HepG2 (cell line): ENCODE results near the gene NCOA1. TPM values are rescaled to one million over a fixed set of nuclear protein-coding genes. Genes with fewer than 3 reads are reported as not detected.

Experiments
- ATAC-seq: fragments of 200-7000 bp; cut with Tn5 transposase; 3 replicates; pipeline ENCODE4 v1.9.1; 2020; ENCODE audit warnings: mild to moderate bottlenecking, moderate library complexity
- BruUV-seq: library from RNA; stranded (reverse); fragments of 400-500 nt; replicated peaks from 2 replicates; lab custom pipeline; 2021; lab: Mats Ljungman, UMichigan
- CTCF ChIA-PET: fragments of 300-600 bp; formaldehyde crosslinking; extraction: SDS; loops from one replicate; lab custom pipeline; 2021; ENCODE audit warnings: low total read pairs, inconsistent platforms, low intra/inter-chr PET ratio; lab: Yijun Ruan, JAX
- POLR2A ChIA-PET: fragments of 350-600 bp; sonication (Branson Sonifier 250); formaldehyde crosslinking; loops from one replicate; lab custom pipeline; 2020; ENCODE audit warnings: antibody characterized with exemption, inconsistent platforms; lab: Yijun Ruan, JAX
- DNase-seq: peaks from one replicate; pipeline ENCODE4 v3.0.0-alpha.2; 2015; ENCODE audit warnings: low spot score
- FAIRE-seq: peaks from 3 replicates; lab custom pipeline; 2011; peaks lifted over from hg19 to GRCh38; lab: Jason Lieb, UNC
- H2AFZ ChIP-seq: one replicate; pipeline ENCODE4 v1.6.1; 2011; ENCODE audit warnings: low read length, inconsistent platforms
- H3K27ac ChIP-seq: fragments of 300-600 bp; 3 replicates; pipeline ENCODE4 v1.8.0; 2011; ENCODE audit warnings: mixed run types, mild to moderate bottlenecking, mixed read lengths, low read length, inconsistent platforms; ENCODE audit not compliant: insufficient read depth; ENCODE audit errors: extremely low read length
- H3K27me3 ChIP-seq, 2 experiments: fragments of 200-600 bp in 1 of 2; 2 replicates in 1 of 2; 3 replicates in 1 of 2; pipeline versions ENCODE4 v1.6.0 to v1.8.0; 2011; ENCODE audit warnings: low read length in 2 of 2, mild to moderate bottlenecking in 2 of 2, moderate library complexity in 2 of 2, inconsistent platforms in 1 of 2; ENCODE audit not compliant: insufficient read depth in 2 of 2, control insufficient read depth in 1 of 2
- H3K36me3 ChIP-seq, 2 experiments: fragments of 200-600 bp in 1 of 2; replicated peaks in 1 of 2; 2 replicates in 1 of 2; 3 replicates in 1 of 2; pipeline versions ENCODE4 v1.5.1 to v1.8.0; 2011; ENCODE audit warnings: low read length in 2 of 2, inconsistent platforms in 1 of 2; ENCODE audit not compliant: insufficient read depth in 2 of 2, control insufficient read depth in 1 of 2
- H3K4me1 ChIP-seq: 2 replicates; pipeline ENCODE4 v1.5.1; 2012; ENCODE audit warnings: low read length, inconsistent platforms; ENCODE audit not compliant: insufficient read depth
- H3K4me2 ChIP-seq: 2 replicates; pipeline ENCODE4 v1.6.0; 2011; ENCODE audit warnings: low read depth, low read length, inconsistent platforms
- H3K4me3 ChIP-seq, 3 experiments: fragments of 200-600 bp in 1 of 3; sonication (generic), shearing (Covaris generic) in 1 of 3; replicated peaks in 1 of 3; 2 replicates each; pipeline ENCODE4 v1.5.1; 2011 to 2016; ENCODE audit warnings: low read length in 3 of 3, inconsistent platforms in 2 of 3, low read depth in 2 of 3, mild to moderate bottlenecking in 2 of 3, control low read depth in 1 of 3, mixed read lengths in 1 of 3; ENCODE audit not compliant: insufficient read depth in 1 of 3
- H3K79me2 ChIP-seq: one replicate; pipeline ENCODE4 v1.6.1; 2011; ENCODE audit warnings: low read length, inconsistent platforms; ENCODE audit not compliant: insufficient read depth
- H3K9ac ChIP-seq: 2 replicates; pipeline ENCODE4 v1.6.0; 2011; ENCODE audit warnings: mild to moderate bottlenecking, low read depth, low read length, inconsistent platforms; ENCODE audit not compliant: insufficient read depth
- H3K9me3 ChIP-seq: 2 replicates; pipeline ENCODE4 v1.5.1; 2012; ENCODE audit warnings: mild to moderate bottlenecking, low read length
- H4K20me1 ChIP-seq: 2 replicates; pipeline ENCODE4 v1.6.0; 2011; ENCODE audit warnings: inconsistent platforms, mild to moderate bottlenecking, low read length, moderate library complexity; ENCODE audit not compliant: insufficient read depth
- AGO2 ChIP-seq: fragments of 200-400 bp; formaldehyde crosslinking; optimal IDR thresholded peaks from 2 replicates; pipeline ENCODE3; 2017; ENCODE audit warnings: mild to moderate bottlenecking, low read depth, low read length, moderate library complexity
- CTCF ChIP-seq: sonication (generic); formaldehyde crosslinking; IDR thresholded peaks from 2 replicates; pipeline ENCODE4 v1.5.0; 2020; ENCODE audit warnings: mild to moderate bottlenecking, missing genetic modification reagents, moderate library complexity
- MED13 ChIP-seq: sonication (generic); formaldehyde crosslinking; IDR thresholded peaks from 2 replicates; pipeline ENCODE4 v1.5.0; 2020; ENCODE audit warnings: missing genetic modification reagents
- PAXIP1 ChIP-seq: sonication (generic); formaldehyde crosslinking; conservative IDR thresholded peaks from 2 replicates; pipeline ENCODE4 v1.4.0; 2020; ENCODE audit warnings: mild to moderate bottlenecking, missing genetic modification reagents, moderate library complexity
- POLR2A ChIP-seq, 2 experiments: IDR thresholded peaks; 2 replicates each; pipeline ENCODE4 v1.6.1; 2011; ENCODE audit warnings: low read depth in 2 of 2, low read length in 2 of 2, mild to moderate bottlenecking in 1 of 2, moderate library complexity in 1 of 2; ENCODE audit not compliant: insufficient read depth in 1 of 2
- ZNF383 ChIP-seq: sonication (generic); formaldehyde crosslinking; IDR thresholded peaks from 2 replicates; pipeline ENCODE4 v1.4.0; 2020; ENCODE audit warnings: missing genetic modification reagents, mild to moderate bottlenecking, borderline replicate concordance
- ZNF674 ChIP-seq: sonication (generic); formaldehyde crosslinking; IDR thresholded peaks from 2 replicates; pipeline ENCODE4 v1.5.0; 2020; ENCODE audit warnings: low read depth, mild to moderate bottlenecking, missing genetic modification reagents
- WGBS: methylation state at CpG from one replicate; pipeline ENCODE4 v1.1.6; 2017; ENCODE audit warnings: low lambda C conversion rate; 5-methylcytosine and 5-hydroxymethylcytosine counted together
- in situ Hi-C: cut with HindIII; loops from 2 replicates; pipeline ENCODE4 v1.10.0; 2017; ENCODE audit warnings: low pct_unique_long_range_greater_than_20kb; ENCODE audit not compliant: extremely low pct_ligation_motif_present
- intact Hi-C: fragments of 100-400 bp; cut with micrococcal nuclease; formaldehyde crosslinking; loops from one replicate; pipeline ENCODE4 v1.10.0; 2022; ENCODE audit not compliant: unreplicated experiment
- polyA plus RNA-seq, 8 experiments: library from polyadenylated mRNA; depleted of rRNA in 3 of 8; stranded (reverse) in 7 of 8; unstranded in 1 of 8; fragments of >200 nt; fragmentation: Illumina TruSeq in 4 of 8; extraction: Trizol in 4 of 8; gene quantifications; 2 replicates each; pipeline versions ENCODE4 v1.2.1 to v1.2.3, GENCODE V29; 2011 to 2016; ENCODE audit warnings: low read depth in 4 of 8, missing spikeins in 1 of 8, mixed read lengths in 1 of 8; ENCODE audit not compliant: insufficient read depth in 1 of 8
- total RNA-seq, 5 experiments: library from RNA; depleted of rRNA; stranded (reverse); fragments of >200 nt; fragmentation: Illumina TruSeq; extraction: Trizol; gene quantifications; 2 replicates each; pipeline ENCODE4 v1.2.3, GENCODE V29; 2016; ENCODE audit warnings: low read depth in 1 of 5
- TF ChIP-seq, protein P1 (sequence below): sonication (generic); formaldehyde crosslinking; IDR thresholded peaks from 2 replicates; pipeline ENCODE4 v1.9.0; 2021; ENCODE audit warnings: missing genetic modification reagents, borderline replicate concordance
- TF ChIP-seq, protein P2 (sequence below): sonication (generic); formaldehyde crosslinking; IDR thresholded peaks from 2 replicates; pipeline ENCODE4 v1.4.0; 2020; ENCODE audit warnings: mild to moderate bottlenecking, missing genetic modification reagents, borderline replicate concordance

NCOA1 gene
- total and polyA plus RNA-seq, 2 of the 13 experiments (the other 11 are each of a cell fraction or from before 2014, with no cell fraction given): 10.0 to 10.4 TPM

DNA sequence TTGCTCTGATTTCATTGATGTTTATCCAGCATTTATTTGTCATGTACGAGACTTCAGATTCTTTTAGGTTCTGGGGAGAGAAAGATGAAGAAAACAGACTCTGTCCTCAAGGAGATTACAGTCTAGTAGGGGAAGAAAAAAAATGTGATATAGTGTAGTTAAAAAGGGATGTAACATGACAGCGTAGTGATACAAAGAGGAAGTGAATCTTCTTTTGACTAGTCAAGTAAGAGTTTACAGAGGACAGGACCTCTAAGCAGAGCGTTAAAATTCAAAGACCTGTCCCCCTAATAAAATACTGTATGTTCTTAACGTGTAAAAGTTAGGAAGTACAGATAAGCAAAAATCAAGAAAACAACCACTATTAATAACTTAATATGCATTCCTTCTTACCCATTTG lies 47.7 kb downstream of the NCOA1 start:
- H3K27me3 ChIP-seq: no peaks in the 10 kb centered on the region; a peak in 1 of 5 replicates
- H3K4me2 ChIP-seq: no peak overlapping the region
- H3K27ac ChIP-seq: no peak overlapping the region
- no peak overlapping the region for H3K4me3 ChIP-seq
- no peak for FAIRE-seq
- 91% methylated on average over 4 of the region's 4 CpGs for WGBS
- H3K36me3 ChIP-seq: no peaks in the 10 kb centered on the region
- no peak for ATAC-seq
- H3K9me3 ChIP-seq: peaks cover 16% of the 10 kb centered on the region
- BruUV-seq: no TSS peak
- no peak overlapping the region for H3K9ac ChIP-seq
- H2AFZ ChIP-seq: no peak overlapping the region
- POLR2A ChIA-PET: no interaction called here
- intact Hi-C loops (no loop called here), in situ Hi-C loops (no loop called here)
- H4K20me1 ChIP-seq: no peaks in the 10 kb centered on the region
- CTCF ChIA-PET: no interaction called here
- H3K79me2 ChIP-seq: no peaks in the 10 kb centered on the region
- no peak for DNase-seq
- H3K4me1 ChIP-seq: no peaks in the 10 kb centered on the region
- TF ChIP-seq ZNF383 (CRISPR knock-in tag) (no peak), POLR2A (IDR thresholded peaks at IDR 0.05; ENCODE audit: insufficient read depth in 1 of 2, low read depth in 2 of 2, low read length in 2 of 2) (no peak), AGO2 (no peak), PAXIP1 (CRISPR knock-in tag) (no peak), ZNF674 (CRISPR knock-in tag) (no peak), MED13 (no peak), CTCF (no peak)
- TF ChIP-seq, protein P1, sequence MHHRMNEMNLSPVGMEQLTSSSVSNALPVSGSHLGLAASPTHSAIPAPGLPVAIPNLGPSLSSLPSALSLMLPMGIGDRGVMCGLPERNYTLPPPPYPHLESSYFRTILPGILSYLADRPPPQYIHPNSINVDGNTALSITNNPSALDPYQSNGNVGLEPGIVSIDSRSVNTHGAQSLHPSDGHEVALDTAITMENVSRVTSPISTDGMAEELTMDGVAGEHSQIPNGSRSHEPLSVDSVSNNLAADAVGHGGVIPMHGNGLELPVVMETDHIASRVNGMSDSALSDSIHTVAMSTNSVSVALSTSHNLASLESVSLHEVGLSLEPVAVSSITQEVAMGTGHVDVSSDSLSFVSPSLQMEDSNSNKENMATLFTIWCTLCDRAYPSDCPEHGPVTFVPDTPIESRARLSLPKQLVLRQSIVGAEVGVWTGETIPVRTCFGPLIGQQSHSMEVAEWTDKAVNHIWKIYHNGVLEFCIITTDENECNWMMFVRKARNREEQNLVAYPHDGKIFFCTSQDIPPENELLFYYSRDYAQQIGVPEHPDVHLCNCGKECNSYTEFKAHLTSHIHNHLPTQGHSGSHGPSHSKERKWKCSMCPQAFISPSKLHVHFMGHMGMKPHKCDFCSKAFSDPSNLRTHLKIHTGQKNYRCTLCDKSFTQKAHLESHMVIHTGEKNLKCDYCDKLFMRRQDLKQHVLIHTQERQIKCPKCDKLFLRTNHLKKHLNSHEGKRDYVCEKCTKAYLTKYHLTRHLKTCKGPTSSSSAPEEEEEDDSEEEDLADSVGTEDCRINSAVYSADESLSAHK: no peak
- TF ChIP-seq, protein P2, sequence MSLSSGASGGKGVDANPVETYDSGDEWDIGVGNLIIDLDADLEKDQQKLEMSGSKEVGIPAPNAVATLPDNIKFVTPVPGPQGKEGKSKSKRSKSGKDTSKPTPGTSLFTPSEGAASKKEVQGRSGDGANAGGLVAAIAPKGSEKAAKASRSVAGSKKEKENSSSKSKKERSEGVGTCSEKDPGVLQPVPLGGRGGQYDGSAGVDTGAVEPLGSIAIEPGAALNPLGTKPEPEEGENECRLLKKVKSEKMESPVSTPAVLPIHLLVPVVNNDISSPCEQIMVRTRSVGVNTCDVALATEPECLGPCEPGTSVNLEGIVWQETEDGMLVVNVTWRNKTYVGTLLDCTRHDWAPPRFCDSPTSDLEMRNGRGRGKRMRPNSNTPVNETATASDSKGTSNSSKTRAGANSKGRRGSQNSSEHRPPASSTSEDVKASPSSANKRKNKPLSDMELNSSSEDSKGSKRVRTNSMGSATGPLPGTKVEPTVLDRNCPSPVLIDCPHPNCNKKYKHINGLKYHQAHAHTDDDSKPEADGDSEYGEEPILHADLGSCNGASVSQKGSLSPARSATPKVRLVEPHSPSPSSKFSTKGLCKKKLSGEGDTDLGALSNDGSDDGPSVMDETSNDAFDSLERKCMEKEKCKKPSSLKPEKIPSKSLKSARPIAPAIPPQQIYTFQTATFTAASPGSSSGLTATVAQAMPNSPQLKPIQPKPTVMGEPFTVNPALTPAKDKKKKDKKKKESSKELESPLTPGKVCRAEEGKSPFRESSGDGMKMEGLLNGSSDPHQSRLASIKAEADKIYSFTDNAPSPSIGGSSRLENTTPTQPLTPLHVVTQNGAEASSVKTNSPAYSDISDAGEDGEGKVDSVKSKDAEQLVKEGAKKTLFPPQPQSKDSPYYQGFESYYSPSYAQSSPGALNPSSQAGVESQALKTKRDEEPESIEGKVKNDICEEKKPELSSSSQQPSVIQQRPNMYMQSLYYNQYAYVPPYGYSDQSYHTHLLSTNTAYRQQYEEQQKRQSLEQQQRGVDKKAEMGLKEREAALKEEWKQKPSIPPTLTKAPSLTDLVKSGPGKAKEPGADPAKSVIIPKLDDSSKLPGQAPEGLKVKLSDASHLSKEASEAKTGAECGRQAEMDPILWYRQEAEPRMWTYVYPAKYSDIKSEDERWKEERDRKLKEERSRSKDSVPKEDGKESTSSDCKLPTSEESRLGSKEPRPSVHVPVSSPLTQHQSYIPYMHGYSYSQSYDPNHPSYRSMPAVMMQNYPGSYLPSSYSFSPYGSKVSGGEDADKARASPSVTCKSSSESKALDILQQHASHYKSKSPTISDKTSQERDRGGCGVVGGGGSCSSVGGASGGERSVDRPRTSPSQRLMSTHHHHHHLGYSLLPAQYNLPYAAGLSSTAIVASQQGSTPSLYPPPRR: no peak
